NT2/D1 (cell line): Measurements from ENCODE around the gene AGFG2.

ENCODE experiments used
- SUZ12 ChIP-seq: IDR thresholded peaks from 2 replicates; pipeline ENCODE4 v1.6.1; 2011; ENCODE audit not compliant: insufficient read length, insufficient read depth; ENCODE audit errors: extremely low read depth
- YY1 ChIP-seq: IDR thresholded peaks from 2 replicates; pipeline ENCODE4 v1.6.1; 2011; ENCODE audit not compliant: insufficient read length, insufficient read depth
- ZNF274 ChIP-seq: IDR thresholded peaks from 2 replicates; pipeline ENCODE4 v1.6.1; 2011; ENCODE audit warnings: mild to moderate bottlenecking, low read depth, low read length

DNA sequence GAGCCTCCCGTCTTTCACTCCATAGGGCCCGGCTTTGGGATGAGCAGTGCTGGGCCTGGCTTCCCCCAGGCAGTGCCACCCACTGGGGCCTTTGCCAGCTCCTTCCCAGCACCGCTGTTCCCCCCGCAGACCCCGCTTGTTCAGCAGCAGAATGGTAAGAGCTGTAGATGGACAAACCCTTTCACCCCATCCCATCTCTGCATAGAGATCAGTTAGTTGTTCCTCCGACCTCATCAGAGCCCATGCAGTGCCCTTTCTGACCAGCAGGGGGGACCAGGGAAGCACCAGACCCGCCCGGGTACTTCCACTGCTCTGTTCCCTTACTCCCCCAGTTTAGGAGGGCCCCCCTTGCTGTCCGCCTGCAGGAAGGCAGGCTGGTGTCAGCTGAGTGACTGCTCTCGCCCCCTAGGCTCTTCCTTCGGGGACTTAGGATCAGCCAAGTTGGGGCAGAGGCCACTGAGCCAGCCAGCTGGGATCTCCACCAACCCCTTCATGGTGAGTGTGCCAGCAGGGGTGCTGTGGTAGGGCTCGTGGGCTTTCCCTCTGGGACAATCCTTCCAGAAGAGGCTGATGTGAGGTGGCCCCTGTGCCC is 24.9 kb downstream of the AGFG2 start:
- TF ChIP-seq YY1: no peak
- no peak for TF ChIP-seq ZNF274
- no peak for TF ChIP-seq SUZ12
